ENCODE results near the gene MRGPRX1. TPM values are rescaled to one million over a fixed set of nuclear protein-coding genes. Genes with fewer than 3 reads are reported as not detected.

Gene MRGPRX1
- not detected in 2 replicates for total RNA-seq

DNA sequence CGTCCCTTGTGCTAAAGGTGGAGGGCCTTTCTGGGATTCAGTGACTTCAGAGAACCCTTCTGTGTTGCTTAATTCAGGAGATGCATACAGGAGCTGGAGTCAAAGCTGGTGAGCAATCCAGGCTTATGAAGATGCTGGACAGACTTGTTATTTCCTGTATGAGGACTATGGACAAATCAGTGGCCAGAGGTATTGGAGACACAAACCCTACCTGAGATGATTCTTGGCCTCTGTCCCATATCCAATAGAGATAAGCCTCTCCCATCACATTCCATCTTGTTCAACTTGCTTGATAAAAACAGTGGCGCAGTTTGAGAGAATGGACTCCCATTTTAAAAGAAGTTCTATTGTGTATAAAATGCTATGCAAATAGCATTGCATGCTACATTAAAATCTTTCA, at the start of gene MRGPRX1:
TSS of gene MRGPRX1 (minus strand) at position 101 of the 400 bp plus-strand sequence. CDS start 4,630 bp downstream, outside the sequence.

Other genes starting within 250 kb of the MRGPRX1 start
- 0.73 and 0.78 TPM in 2 replicates for gene TMEM86A, start 240.6 kb downstream of the MRGPRX1 start, total RNA-seq
- under 0.01 TPM in 1 of 2 replicates, not detected in the other for gene IGSF22, start 213.2 kb downstream of the MRGPRX1 start, total RNA-seq
- gene PTPN5, start 147.6 kb downstream of the MRGPRX1 start, total RNA-seq, result not detected in 2 replicates
- not detected in 2 replicates for gene MRGPRX2, start 121.3 kb upstream of the MRGPRX1 start, total RNA-seq
- gene ZDHHC13, start 177.8 kb upstream of the MRGPRX1 start, total RNA-seq, result 5.5 and 8.4 TPM in 2 replicates

All from subcutaneous preadipocyte (primary cell).